Measurements from ENCODE around the gene SLIT3.

DNA sequence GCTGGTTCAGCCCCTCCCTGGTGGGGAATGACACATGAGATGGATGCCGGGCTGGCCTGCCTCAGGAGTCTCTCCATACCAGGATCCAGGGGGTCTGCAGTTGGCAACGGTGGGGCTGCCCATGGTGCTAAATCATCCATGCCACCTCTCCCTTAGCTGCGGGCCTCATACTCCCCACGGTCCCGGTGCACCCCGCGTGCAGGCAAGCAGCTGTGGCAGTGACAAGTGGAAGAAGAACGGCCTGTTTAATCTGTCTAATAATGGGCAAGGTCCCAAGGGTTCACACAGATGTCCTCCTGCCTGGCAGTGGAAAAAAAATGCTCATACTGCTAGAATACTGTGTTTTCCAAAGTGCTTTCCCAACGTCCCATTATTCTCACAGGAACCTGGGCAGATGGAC, 524.9 kb downstream of the SLIT3 start:
- TF ChIP-seq, protein P1, sequence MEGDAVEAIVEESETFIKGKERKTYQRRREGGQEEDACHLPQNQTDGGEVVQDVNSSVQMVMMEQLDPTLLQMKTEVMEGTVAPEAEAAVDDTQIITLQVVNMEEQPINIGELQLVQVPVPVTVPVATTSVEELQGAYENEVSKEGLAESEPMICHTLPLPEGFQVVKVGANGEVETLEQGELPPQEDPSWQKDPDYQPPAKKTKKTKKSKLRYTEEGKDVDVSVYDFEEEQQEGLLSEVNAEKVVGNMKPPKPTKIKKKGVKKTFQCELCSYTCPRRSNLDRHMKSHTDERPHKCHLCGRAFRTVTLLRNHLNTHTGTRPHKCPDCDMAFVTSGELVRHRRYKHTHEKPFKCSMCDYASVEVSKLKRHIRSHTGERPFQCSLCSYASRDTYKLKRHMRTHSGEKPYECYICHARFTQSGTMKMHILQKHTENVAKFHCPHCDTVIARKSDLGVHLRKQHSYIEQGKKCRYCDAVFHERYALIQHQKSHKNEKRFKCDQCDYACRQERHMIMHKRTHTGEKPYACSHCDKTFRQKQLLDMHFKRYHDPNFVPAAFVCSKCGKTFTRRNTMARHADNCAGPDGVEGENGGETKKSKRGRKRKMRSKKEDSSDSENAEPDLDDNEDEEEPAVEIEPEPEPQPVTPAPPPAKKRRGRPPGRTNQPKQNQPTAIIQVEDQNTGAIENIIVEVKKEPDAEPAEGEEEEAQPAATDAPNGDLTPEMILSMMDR (IDR thresholded peaks at IDR 0.05; ENCODE audit: poor library complexity) = no peak
- no peak for TF ChIP-seq EZH2 (IDR thresholded peaks at IDR 0.05; ENCODE audit: borderline replicate concordance)
